Fibroblast of gingiva (primary cell): ENCODE measurements around the gene GRAMD4.

Source experiments
- DNase-seq: peaks from one replicate; pipeline ENCODE4 v3.0.0-alpha.2; 2011; ENCODE audit warnings: low read depth

Gene GRAMD4

GRCh38 chr22:46673205-46673604, 53.0 kb downstream of the GRAMD4 start:
- DNase-seq: no peak

GRCh38 chr22:46673662-46674236, 53.6 kb downstream of the GRAMD4 start:
- DNase-seq: no peak

- no peak for DNase-seq
Measured at GRCh38 chr22:46674367-46674781, 54.2 kb downstream of the GRAMD4 start.

- no peak for DNase-seq
Measured at GRCh38 chr22:46674906-46675305, 54.7 kb downstream of the GRAMD4 start.

GRCh38 chr22:46675479-46675878, 55.3 kb downstream of the GRAMD4 start:
- no peak for DNase-seq

- no peak for DNase-seq
Measured at GRCh38 chr22:46675938-46676337, 55.8 kb downstream of the GRAMD4 start.

- DNase-seq: no peak
Measured at GRCh38 chr22:46676479-46676878, 56.3 kb downstream of the GRAMD4 start.

GRCh38 chr22:46676881-46677280, 56.7 kb downstream of the GRAMD4 start:
- no peak for DNase-seq

- no peak for DNase-seq
Measured at GRCh38 chr22:46677323-46678002, 57.3 kb downstream of the GRAMD4 start.

- no peak for DNase-seq
Measured at GRCh38 chr22:46678003-46678657, 57.9 kb downstream of the GRAMD4 start.

GRCh38 chr22:46678785-46679700, 58.9 kb downstream of the GRAMD4 start:
- DNase-seq: peak; percentile 65

GRCh38 chr22:46679706-46680269, 59.6 kb downstream of the GRAMD4 start:
- no peak for DNase-seq

GRCh38 chr22:46681010-46681409, 60.8 kb downstream of the GRAMD4 start:
- no peak for DNase-seq

- no peak for DNase-seq
Measured at GRCh38 chr22:46682011-46682731, 62.0 kb downstream of the GRAMD4 start.

GRCh38 chr22:46684706-46685105, 64.5 kb downstream of the GRAMD4 start:
- no peak for DNase-seq

GRCh38 chr22:46686221-46687047, 66.2 kb downstream of the GRAMD4 start:
- no peak for DNase-seq

- no peak for DNase-seq
Measured at GRCh38 chr22:46687048-46687444, 66.9 kb downstream of the GRAMD4 start.

GRCh38 chr22:46687460-46687859, 67.3 kb downstream of the GRAMD4 start:
- no peak for DNase-seq

GRCh38 chr22:46688949-46689348, 68.8 kb downstream of the GRAMD4 start:
- no peak for DNase-seq

GRCh38 chr22:46690146-46690545, 70.0 kb downstream of the GRAMD4 start:
- DNase-seq: no peak
